Measurements from ENCODE around the gene PDE11A.
"Not testable (repeated sequence)": the region's sequence is repeated elsewhere in the genome, so short reads cannot be mapped to it uniquely, and the experiment has no call there.

The PDE11A gene

DNA sequence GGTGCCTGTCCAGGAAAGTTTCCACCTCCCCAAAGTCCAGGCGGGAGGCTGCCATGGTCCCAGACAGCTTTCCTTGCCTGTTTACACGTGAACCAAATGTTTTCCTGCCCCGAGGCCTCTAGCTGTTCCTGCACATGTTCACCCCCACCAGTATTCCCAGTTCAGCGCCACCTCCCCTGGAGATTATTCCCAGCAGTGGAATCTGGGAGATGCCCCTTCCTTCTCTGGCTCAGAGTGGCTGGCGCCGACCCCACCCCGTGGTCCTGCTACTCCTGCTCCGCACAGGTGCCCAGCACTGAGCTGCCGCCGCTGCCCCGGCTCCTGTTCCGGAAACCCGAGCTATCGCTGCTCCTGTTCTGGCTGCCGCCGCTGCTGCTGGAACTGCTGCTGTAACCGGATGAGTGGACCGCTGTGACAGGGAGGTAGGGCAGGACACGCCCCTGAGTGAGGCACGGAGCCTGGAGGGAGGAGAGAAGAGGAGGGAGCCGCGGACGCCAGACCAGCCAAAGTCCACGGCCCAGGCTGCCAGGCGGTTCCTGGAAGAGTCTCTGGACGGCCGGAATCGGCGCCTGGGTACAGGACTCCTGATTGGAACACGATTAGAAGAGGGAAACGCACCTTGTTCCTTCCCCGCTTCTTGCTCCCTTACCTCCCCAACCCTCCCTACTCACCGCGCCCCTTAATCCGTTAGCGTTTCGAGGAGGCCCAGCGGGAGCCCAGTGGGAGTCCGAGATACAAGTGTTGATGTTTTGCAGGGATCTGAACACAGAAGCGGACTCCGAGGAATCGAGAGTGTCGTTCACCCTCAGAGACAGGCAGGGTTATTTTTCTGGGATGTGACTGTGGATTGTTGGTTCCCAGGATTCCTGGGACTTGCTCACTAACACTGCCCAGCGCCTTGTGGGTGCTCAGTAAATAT lies at the start of gene PDE11A:
PDE11A (minus strand) TSS at position 395 of the 919 bp plus-strand sequence; CDS start at position 55, 340 bp downstream.
- no peak for DNase-seq (ENCODE audit: low read depth)

DNA sequence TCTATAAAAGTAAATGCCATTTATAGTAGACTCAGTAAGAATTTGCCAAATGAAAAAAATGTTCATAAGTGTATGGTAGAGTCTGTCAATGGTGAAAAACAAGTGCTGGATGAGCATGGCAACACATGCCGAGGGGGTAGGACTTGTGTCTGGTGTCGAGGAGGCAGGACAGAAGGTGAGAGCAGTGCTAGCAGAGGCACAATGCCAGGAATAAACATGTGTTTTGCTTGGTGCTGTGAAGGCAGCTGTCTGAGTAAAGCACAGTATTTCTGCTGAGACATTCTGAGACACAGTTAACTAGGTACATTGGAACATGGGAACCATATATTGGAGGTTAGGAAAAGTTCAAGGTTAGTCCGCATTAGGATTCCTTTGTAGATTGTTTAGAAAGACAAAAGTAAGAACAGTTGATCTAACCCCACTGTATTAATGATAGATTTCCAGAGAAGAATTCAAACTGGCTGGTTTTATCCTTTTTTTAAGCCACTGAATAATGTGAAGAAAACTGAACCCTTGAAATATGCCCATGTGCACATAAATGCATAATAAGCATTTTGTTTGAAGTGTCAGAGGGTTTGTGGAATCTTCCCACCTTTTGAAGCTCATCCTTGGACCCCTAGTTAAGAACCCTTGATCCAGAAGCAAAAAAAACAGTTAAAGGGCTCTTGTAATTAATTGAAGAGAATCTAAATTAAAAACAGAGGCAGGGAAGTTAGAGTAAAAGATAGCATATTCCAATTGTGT lies 46.8 kb upstream of the PDE11A start:
- no peak for DNase-seq (ENCODE audit: low read depth)

GRCh38 chr2:178117725-178118124 lies 45.1 kb upstream of the PDE11A start:
- DNase-seq (ENCODE audit: low read depth): no peak

- DNase-seq (ENCODE audit: low read depth): no peak
These were observed 42.7 kb upstream of the PDE11A start for GRCh38 chr2:178115271-178115670.

- no peak for DNase-seq (ENCODE audit: low read depth)
These were observed 41.9 kb upstream of the PDE11A start for GRCh38 chr2:178114462-178114861.

GRCh38 chr2:178112202-178113152 lies 39.9 kb upstream of the PDE11A start, which contains the start of gene RBM45:
Gene RBM45, plus strand, starts transcription at chr2:178112437. Its CDS starts 110 bp downstream, at chr2:178112547.
- peak; percentile 78 for DNase-seq (ENCODE audit: low read depth)

- DNase-seq (ENCODE audit: low read depth): no peak
These were observed 39.2 kb upstream of the PDE11A start for GRCh38 chr2:178111743-178112142.

DNA sequence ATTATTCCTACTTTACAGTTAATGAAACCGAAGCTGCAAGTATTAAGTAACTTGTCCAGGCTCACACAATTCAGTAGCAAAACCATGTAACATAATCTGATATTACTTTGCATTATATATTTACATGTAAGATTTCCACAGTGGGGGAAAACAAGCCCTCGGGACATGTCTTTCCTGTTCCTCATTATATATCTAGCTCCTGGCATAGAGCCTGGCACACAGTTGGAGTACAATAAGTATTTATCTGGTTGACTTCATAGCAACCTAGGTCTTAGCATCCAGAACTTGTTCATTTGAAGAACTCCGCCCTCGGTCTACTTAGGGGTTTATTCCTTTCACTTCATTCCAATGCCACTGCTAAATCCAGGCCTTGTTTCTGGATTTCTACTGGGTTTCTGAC lies 38.1 kb upstream of the PDE11A start:
- DNase-seq (ENCODE audit: low read depth): no peak

GRCh38 chr2:178109813-178110212 lies 37.2 kb upstream of the PDE11A start:
- no peak for DNase-seq (ENCODE audit: low read depth)

- DNase-seq (ENCODE audit: low read depth): no peak
These were observed 35.6 kb upstream of the PDE11A start for GRCh38 chr2:178108176-178108575.

DNA sequence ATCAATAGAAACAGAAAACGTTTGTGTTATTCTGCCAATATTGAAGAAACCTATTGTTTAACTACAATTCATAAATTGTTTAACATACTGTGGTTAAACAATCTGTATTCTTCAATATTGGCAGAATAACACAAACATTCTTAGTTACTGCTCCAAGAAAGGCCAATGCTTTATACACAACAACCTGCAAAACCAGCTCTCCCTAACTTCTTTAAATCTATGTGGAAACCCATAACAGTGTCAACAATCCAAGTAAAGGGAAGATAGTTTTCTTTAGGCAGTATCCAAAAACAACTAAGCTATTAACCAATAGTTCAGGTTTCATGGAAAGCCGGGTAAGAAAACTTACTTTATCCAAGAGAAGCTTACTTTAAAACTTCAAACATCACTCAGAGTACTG lies 33.5 kb upstream of the PDE11A start:
- no peak for DNase-seq (ENCODE audit: low read depth)

GRCh38 chr2:178105566-178105965 lies 33.0 kb upstream of the PDE11A start:
- DNase-seq (ENCODE audit: low read depth): no peak

GRCh38 chr2:178101321-178102079 lies 28.9 kb upstream of the PDE11A start:
- DNase-seq (ENCODE audit: low read depth): no peak

DNA sequence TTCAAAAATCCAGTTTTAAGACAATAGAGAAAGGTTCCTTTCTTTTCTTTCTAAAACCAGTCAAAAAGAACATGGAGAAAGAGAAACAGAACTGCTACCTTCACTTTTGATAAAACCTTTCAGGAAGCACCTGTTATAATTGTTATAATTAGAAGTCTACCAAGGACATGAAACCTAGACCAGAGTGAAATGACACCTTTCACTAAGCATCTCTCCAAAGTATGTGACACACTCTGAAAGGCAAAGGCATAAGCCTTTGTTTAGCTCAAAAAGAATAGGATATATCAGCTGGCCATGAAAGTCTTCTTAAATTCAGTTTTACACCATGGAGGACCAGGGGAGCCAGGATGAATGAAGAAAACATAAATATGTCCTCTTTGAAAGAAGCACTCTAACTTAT lies 20.9 kb upstream of the PDE11A start:
- DNase-seq (ENCODE audit: low read depth): no peak

GRCh38 chr2:178088774-178089270 lies 16.2 kb upstream of the PDE11A start:
- no peak for DNase-seq (ENCODE audit: low read depth)

DNA sequence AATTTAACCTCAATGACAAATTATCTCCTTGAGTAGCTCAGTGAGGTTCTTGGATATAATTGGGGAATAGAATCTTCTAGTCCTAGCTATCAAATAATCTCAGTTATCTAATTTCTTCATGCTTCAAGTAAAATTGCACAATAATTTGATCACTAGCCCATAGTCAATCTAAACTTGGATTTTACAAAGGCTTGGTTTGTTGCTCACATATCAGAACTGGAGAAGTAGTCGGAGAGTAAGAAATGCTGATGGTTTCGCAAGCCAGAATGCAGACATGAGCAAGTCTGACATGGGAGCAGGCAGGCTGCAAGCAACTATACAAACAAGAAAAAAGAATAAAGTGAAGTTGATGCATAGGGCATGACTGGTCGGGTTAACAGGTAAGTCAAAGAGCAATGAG lies 11.7 kb upstream of the PDE11A start:
- DNase-seq (ENCODE audit: low read depth): no peak

GRCh38 chr2:178082408-178083045 lies 9.9 kb upstream of the PDE11A start:
- no peak for DNase-seq (ENCODE audit: low read depth)

GRCh38 chr2:178079279-178079678 lies 6.7 kb upstream of the PDE11A start:
- not testable (repeated sequence) for DNase-seq (ENCODE audit: low read depth)

DNA sequence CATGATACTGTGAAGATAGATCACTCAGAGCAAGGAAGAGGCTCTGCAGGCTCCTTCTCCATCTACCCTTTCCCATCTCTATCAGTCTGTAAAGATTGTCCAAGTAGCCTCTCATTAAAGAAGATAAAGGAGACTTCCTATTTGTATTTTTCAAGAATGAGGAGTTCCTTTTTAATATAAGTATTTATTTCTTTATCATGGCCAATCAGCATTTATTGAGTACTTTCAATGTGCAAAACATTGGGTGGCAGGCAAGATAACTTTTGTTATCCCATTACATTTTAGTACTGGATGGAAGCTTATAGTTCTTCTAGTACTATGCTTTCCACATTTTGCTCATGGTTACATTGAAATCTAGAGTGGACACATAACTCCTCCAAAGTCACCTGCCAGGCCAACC lies 3.6 kb upstream of the PDE11A start:
- DNase-seq (ENCODE audit: low read depth): no peak

DNA sequence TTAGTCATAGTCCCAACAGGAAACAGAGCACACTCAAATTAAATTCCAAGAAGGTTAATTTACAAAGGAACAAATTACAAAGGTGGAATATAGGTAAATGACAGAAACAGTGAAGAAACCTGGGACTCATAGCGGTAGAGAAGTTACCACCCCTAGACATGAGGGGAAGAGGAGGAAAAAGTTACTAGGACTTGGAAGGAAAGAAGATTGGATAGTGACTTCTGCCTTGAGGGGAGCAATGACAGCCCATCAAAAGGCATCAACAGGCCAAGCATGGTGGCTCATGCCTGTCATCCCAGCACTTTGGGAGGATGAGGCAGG lies 2.4 kb upstream of the PDE11A start:
- no peak for DNase-seq (ENCODE audit: low read depth)
